SK-N-SH treated with all-trans-retinoic acid at 6 μM for 48 hours (cell line): ENCODE data around the gene DCST2.

ENCODE experiments used
- ATAC-seq: fragments of 200-7000 bp; cut with Tn5 transposase; 3 replicates; pipeline ENCODE4 v1.9.1; 2020; ENCODE audit warnings: mild to moderate bottlenecking, moderate library complexity
- ARNTL ChIP-seq: fragments of 450-650 bp; formaldehyde crosslinking; IDR thresholded peaks from 2 replicates; pipeline ENCODE4 v1.5.0; 2020; ENCODE audit warnings: low read depth, mild to moderate bottlenecking, moderate library complexity, borderline replicate concordance
- BACH2 ChIP-seq: fragments of 250-450 bp; sonication (Bioruptor Pico); IDR thresholded peaks from 2 replicates; pipeline ENCODE4 v1.9.0; 2021; ENCODE audit warnings: mild to moderate bottlenecking, borderline replicate concordance
- CREB5 ChIP-seq: fragments of 250-450 bp; sonication (Bioruptor Pico); IDR thresholded peaks from 2 replicates; pipeline ENCODE4 v1.5.1; 2020; ENCODE audit warnings: low read depth, mild to moderate bottlenecking, moderate library complexity
- CSDC2 ChIP-seq: fragments of 250-450 bp; sonication (Bioruptor Pico); IDR thresholded peaks from 2 replicates; pipeline ENCODE4 v1.5.0; 2020; ENCODE audit warnings: mild to moderate bottlenecking, moderate library complexity
- CSRNP3 ChIP-seq: fragments of 250-450 bp; sonication (Bioruptor Pico); IDR thresholded peaks from 2 replicates; pipeline ENCODE4 v1.5.1; 2021; ENCODE audit warnings: mild to moderate bottlenecking, moderate library complexity
- GLIS3 ChIP-seq: fragments of 250-450 bp; sonication (Bioruptor Pico); IDR thresholded peaks from 2 replicates; pipeline ENCODE4 v1.5.0; 2020; ENCODE audit warnings: mild to moderate bottlenecking, moderate library complexity
- ISL1 ChIP-seq: fragments of 250-450 bp; sonication (Bioruptor Pico); IDR thresholded peaks from 2 replicates; pipeline ENCODE4 v2.1.2; 2022; ENCODE audit warnings: mild to moderate bottlenecking, moderate library complexity
- OSR1 ChIP-seq: fragments of 250-450 bp; sonication (Bioruptor Pico); IDR thresholded peaks from 2 replicates; pipeline ENCODE4 v1.8.0; 2022; ENCODE audit warnings: moderate library complexity, mild to moderate bottlenecking, inconsistent platforms
- PATZ1 ChIP-seq: fragments of 250-450 bp; sonication (Bioruptor Pico); IDR thresholded peaks from 2 replicates; pipeline ENCODE4 v1.8.0; 2020; ENCODE audit warnings: mild to moderate bottlenecking, moderate library complexity, borderline replicate concordance
- POU6F1 ChIP-seq: fragments of 250-450 bp; sonication (Bioruptor Pico); IDR thresholded peaks from 2 replicates; pipeline ENCODE4 v1.8.0; 2021; ENCODE audit warnings: low read depth, mild to moderate bottlenecking, moderate library complexity, borderline replicate concordance
- PPARA ChIP-seq: fragments of 250-450 bp; sonication (Bioruptor Pico); IDR thresholded peaks from 2 replicates; pipeline ENCODE4 v1.5.0; 2020; ENCODE audit warnings: mild to moderate bottlenecking, borderline replicate concordance
- RARB ChIP-seq: fragments of 250-450 bp; sonication (Bioruptor Pico); IDR thresholded peaks from 2 replicates; pipeline ENCODE4 v1.8.0; 2021; ENCODE audit warnings: mild to moderate bottlenecking, moderate library complexity
- SNAI2 ChIP-seq: fragments of 250-450 bp; sonication (Bioruptor Pico); IDR thresholded peaks from 2 replicates; pipeline ENCODE4 v1.5.0; 2020; ENCODE audit warnings: mild to moderate bottlenecking, moderate library complexity
- TCF4 ChIP-seq: fragments of 250-450 bp; sonication (Bioruptor Pico); IDR thresholded peaks from 2 replicates; pipeline ENCODE4 v1.8.0; 2021; ENCODE audit warnings: mild to moderate bottlenecking, moderate library complexity, borderline replicate concordance
- TOX ChIP-seq: fragments of 250-450 bp; sonication (Bioruptor Pico); IDR thresholded peaks from 2 replicates; pipeline ENCODE4 v1.8.0; 2021; ENCODE audit warnings: mild to moderate bottlenecking, moderate library complexity, borderline replicate concordance
- TSHZ2 ChIP-seq: fragments of 250-450 bp; sonication (Bioruptor Pico); IDR thresholded peaks from 2 replicates; pipeline ENCODE4 v1.5.0; 2020; ENCODE audit warnings: mild to moderate bottlenecking, moderate library complexity
- ZC3H10 ChIP-seq: fragments of 250-450 bp; sonication (Bioruptor Pico); IDR thresholded peaks from 2 replicates; pipeline ENCODE4 v1.5.1; 2021; ENCODE audit warnings: mild to moderate bottlenecking, moderate library complexity
- ZFP3 ChIP-seq: fragments of 250-450 bp; sonication (Bioruptor Pico); IDR thresholded peaks from 2 replicates; pipeline ENCODE4 v1.5.0; 2020; ENCODE audit warnings: mild to moderate bottlenecking, moderate library complexity
- ZFP30 ChIP-seq: fragments of 450-650 bp; formaldehyde crosslinking; IDR thresholded peaks from 2 replicates; pipeline ENCODE4 v1.5.0; 2022; ENCODE audit warnings: mild to moderate bottlenecking, moderate library complexity
- ZNF565 ChIP-seq: fragments of 450-650 bp; formaldehyde crosslinking; conservative IDR thresholded peaks from 2 replicates; pipeline ENCODE4 v1.5.0; 2020; ENCODE audit warnings: low read depth, mild to moderate bottlenecking, moderate library complexity
- ZNF8 ChIP-seq: fragments of 450-650 bp; formaldehyde crosslinking; IDR thresholded peaks from 2 replicates; pipeline ENCODE4 v1.5.0; 2020; ENCODE audit warnings: mild to moderate bottlenecking, moderate library complexity

The DCST2 gene

GRCh38 chr1:155043301-155043702, 9.7 kb upstream of the DCST2 start:
- TF ChIP-seq CREB5 (CRISPR knock-in tag), result no peak
- TF ChIP-seq TCF4 (CRISPR knock-in tag), result no peak
- no peak for TF ChIP-seq ZNF8 (CRISPR knock-in tag)
- no peak for TF ChIP-seq SNAI2 (CRISPR knock-in tag)
- TF ChIP-seq PPARA (CRISPR knock-in tag), result no peak
- TF ChIP-seq TOX, result no peak
- no peak for TF ChIP-seq ARNTL (CRISPR knock-in tag)
- no peak for TF ChIP-seq TSHZ2 (CRISPR knock-in tag)
- TF ChIP-seq GLIS3, result no peak
- no peak for TF ChIP-seq ZFP3 (CRISPR knock-in tag)
- no peak for TF ChIP-seq CSDC2 (CRISPR knock-in tag)
- no peak for TF ChIP-seq ZNF565 (CRISPR knock-in tag)
- TF ChIP-seq OSR1 (CRISPR knock-in tag), result no peak
- no peak for TF ChIP-seq BACH2 (CRISPR knock-in tag)
- TF ChIP-seq POU6F1 (CRISPR knock-in tag), result no peak
- no peak for TF ChIP-seq RARB (CRISPR knock-in tag)
- no peak for TF ChIP-seq PATZ1
- ATAC-seq, result no peak

- no peak for ATAC-seq
- TF ChIP-seq POU6F1 (CRISPR knock-in tag) (no peak), ZNF565 (CRISPR knock-in tag) (no peak), GLIS3 (no peak), ZNF8 (CRISPR knock-in tag) (no peak), PPARA (CRISPR knock-in tag) (no peak), ISL1 (no peak), ZFP30 (no peak), CSRNP3 (CRISPR knock-in tag) (no peak), CREB5 (CRISPR knock-in tag) (no peak), ARNTL (CRISPR knock-in tag) (no peak), ZC3H10 (no peak), ZFP3 (CRISPR knock-in tag) (no peak)
- TF ChIP-seq, all 23 proteins: peak for 0
Observed at GRCh38 chr1:155042789-155043188, 9.2 kb upstream of the DCST2 start.
